Fibroblast of the conjunctiva (primary cell): ENCODE measurements around the gene FZD8.

Source experiments
- DNase-seq: peaks from one replicate; pipeline ENCODE4 v3.0.0-alpha.2; 2010; ENCODE audit warnings: low read depth

The FZD8 gene

GRCh38 chr10:35605191-35605590 lies 36.9 kb downstream of the FZD8 start, which contains the start of gene GJD4:
Gene GJD4, plus strand, starts transcription at chr10:35605341. Its CDS starts 227 bp downstream, at chr10:35605568.
- DNase-seq = no peak

GRCh38 chr10:35600193-35600592 lies 41.9 kb downstream of the FZD8 start:
- no peak for DNase-seq

GRCh38 chr10:35598379-35598778 lies 43.7 kb downstream of the FZD8 start:
- no peak for DNase-seq

GRCh38 chr10:35595106-35595505 lies 47.0 kb downstream of the FZD8 start:
- DNase-seq = no peak

- DNase-seq = no peak
Observed at GRCh38 chr10:35594115-35595079, 47.7 kb downstream of the FZD8 start.

GRCh38 chr10:35592441-35592840 lies 49.7 kb downstream of the FZD8 start:
- no peak for DNase-seq

- no peak for DNase-seq
Observed at GRCh38 chr10:35588836-35589235, 53.3 kb downstream of the FZD8 start.
